Chondrocyte (in vitro differentiated cells): Measurements from ENCODE around the gene ABCC11. TPM values are rescaled to one million over a fixed set of nuclear protein-coding genes. Genes with fewer than 3 reads are reported as not detected.
A peak's percentile ranks its signal among the peaks of the same experiment; 100 is the strongest.

ENCODE experiments used
- DNase-seq: peaks from one replicate; pipeline ENCODE4 v3.0.0; 2021; ENCODE audit warnings: mixed read lengths, low spot score
- H3K27ac Mint-ChIP-seq: one replicate; pipeline ENCODE4 v1.8.0; 2021; ENCODE audit warnings: mild to moderate bottlenecking, moderate library complexity, mixed read lengths; ENCODE audit not compliant: unreplicated experiment
- H3K27me3 Mint-ChIP-seq: 2 replicates; pipeline ENCODE4 v1.8.0; 2021; ENCODE audit warnings: low read depth, mixed read lengths
- H3K36me3 Mint-ChIP-seq: 2 replicates; pipeline ENCODE4 v1.8.0; 2021; ENCODE audit warnings: low read depth, mixed read lengths
- H3K4me1 Mint-ChIP-seq: 2 replicates; pipeline ENCODE4 v1.8.0; 2021; ENCODE audit warnings: low read depth, mild to moderate bottlenecking, mixed read lengths
- H3K4me3 Mint-ChIP-seq: one replicate; pipeline ENCODE4 v1.8.0; 2021; ENCODE audit warnings: mild to moderate bottlenecking, moderate library complexity, mixed read lengths; ENCODE audit not compliant: unreplicated experiment
- H3K9me3 Mint-ChIP-seq: 2 replicates; pipeline ENCODE4 v1.8.0; 2021; ENCODE audit warnings: low read depth, mixed read lengths
- total RNA-seq: library from RNA; stranded (reverse); gene quantifications from 3 replicates; pipeline ENCODE4 v1.2.1, GENCODE V29; 2021
- TF ChIP-seq, protein P1 (sequence below): fragments of 200-600 bp; sonication (generic); IDR thresholded peaks from 2 replicates; pipeline ENCODE4 v1.5.0; 2021; ENCODE audit warnings: antibody characterized with exemption, mild to moderate bottlenecking, moderate library complexity

The ABCC11 gene
- total RNA-seq, 1 donor from 2014 or later = 0.32 TPM

DNA sequence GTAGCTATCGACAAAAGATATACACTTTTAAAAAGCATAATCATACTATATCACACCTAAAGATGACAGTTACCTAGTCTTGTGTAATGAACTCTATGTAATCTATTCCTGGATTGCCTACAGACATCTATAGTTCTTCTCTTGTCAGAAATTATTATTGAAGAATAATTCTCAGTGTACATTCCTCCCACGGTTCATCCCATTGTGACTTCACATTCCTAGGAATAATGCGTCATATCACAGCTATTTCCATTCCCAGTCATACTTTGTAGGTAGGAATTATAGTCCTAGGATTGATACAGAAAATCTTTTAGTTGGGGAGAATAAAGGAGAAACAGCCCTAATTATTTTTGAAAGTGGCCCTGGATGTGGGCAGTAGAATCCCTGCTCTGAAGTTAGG is 44.0 kb upstream of the ABCC11 start:
- no peak overlapping the region for H3K4me3 Mint-ChIP-seq
- H3K36me3 Mint-ChIP-seq = peaks cover 28% of the 10 kb centered on the region
- peak overlapping the region; percentile 32 for H3K27ac Mint-ChIP-seq
- H3K4me1 Mint-ChIP-seq = peaks cover 49% of the 10 kb centered on the region
- peaks cover 9% of the 10 kb centered on the region for H3K9me3 Mint-ChIP-seq
- no peak for DNase-seq
- H3K27me3 Mint-ChIP-seq = no peaks in the 10 kb centered on the region
- TF ChIP-seq, protein P1, sequence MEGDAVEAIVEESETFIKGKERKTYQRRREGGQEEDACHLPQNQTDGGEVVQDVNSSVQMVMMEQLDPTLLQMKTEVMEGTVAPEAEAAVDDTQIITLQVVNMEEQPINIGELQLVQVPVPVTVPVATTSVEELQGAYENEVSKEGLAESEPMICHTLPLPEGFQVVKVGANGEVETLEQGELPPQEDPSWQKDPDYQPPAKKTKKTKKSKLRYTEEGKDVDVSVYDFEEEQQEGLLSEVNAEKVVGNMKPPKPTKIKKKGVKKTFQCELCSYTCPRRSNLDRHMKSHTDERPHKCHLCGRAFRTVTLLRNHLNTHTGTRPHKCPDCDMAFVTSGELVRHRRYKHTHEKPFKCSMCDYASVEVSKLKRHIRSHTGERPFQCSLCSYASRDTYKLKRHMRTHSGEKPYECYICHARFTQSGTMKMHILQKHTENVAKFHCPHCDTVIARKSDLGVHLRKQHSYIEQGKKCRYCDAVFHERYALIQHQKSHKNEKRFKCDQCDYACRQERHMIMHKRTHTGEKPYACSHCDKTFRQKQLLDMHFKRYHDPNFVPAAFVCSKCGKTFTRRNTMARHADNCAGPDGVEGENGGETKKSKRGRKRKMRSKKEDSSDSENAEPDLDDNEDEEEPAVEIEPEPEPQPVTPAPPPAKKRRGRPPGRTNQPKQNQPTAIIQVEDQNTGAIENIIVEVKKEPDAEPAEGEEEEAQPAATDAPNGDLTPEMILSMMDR = no peak

DNA sequence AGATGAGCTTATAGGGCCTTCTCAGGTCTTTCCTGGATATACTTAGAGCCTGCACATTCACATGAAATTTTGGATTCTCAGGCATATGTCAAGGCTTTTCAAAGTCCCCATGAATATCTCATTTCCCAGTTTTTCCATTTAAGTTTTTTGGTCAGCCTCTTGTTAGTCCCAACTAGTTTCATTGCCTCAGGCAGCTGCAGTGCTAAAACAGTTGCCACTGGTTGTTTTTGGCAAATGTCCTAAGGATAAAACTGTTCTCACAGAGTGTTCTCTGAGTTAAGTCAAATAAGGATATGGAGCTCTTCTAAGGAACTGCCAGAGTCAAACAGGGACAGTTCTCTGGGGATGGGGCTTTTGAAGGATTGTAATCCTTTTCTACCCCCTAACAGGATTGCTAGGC is 39.9 kb upstream of the ABCC11 start:
- H3K4me1 Mint-ChIP-seq = peaks cover 39% of the 10 kb centered on the region
- no peak overlapping the region for H3K4me3 Mint-ChIP-seq
- DNase-seq = no peak
- peaks cover 39% of the 10 kb centered on the region for H3K36me3 Mint-ChIP-seq
- TF ChIP-seq, protein P1 = no peak
- peak overlapping the region; percentile 57 for H3K27ac Mint-ChIP-seq
- no peaks in the 10 kb centered on the region for H3K27me3 Mint-ChIP-seq
- H3K9me3 Mint-ChIP-seq = peaks cover 19% of the 10 kb centered on the region

DNA sequence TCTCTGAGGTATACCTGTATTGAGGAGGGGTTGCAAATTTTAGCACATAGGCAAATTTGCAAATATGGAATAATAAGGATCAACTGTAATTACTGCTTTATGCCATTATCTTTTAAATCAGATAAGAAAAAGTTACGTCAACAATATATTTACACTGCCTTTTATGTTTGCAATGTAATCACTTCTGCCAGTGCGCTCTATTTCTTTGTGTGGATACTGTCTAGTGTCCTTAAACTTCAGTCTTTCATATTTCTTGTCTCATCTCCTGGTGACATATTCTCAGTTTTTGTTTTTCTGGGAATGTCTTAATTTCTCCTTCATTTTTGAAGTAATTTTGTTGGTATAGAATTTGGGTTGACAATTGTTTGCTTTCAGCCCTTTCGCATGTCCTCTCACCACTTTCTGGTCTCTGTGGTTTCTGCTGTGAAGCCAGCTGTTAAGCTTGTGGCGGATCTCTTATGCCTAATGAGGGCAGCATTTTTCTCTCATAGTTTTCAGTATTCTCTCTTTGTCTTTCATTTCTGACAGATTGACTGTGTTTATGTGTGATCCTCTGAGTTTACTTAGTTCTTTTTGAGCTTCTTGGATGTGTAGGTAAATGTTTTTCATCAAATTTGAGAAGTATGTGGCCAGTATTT is 37.6 kb upstream of the ABCC11 start:
- Mint-ChIP-seq H3K27ac (no peak overlapping the region), H3K4me3 (no peak overlapping the region), H3K27me3 (no peaks in the 10 kb centered on the region), H3K36me3 (peaks cover 32% of the 10 kb centered on the region), H3K4me1 (peaks cover 23% of the 10 kb centered on the region), H3K9me3 (peaks cover 19% of the 10 kb centered on the region)
- no peak for DNase-seq
- TF ChIP-seq, protein P1 = no peak

DNA sequence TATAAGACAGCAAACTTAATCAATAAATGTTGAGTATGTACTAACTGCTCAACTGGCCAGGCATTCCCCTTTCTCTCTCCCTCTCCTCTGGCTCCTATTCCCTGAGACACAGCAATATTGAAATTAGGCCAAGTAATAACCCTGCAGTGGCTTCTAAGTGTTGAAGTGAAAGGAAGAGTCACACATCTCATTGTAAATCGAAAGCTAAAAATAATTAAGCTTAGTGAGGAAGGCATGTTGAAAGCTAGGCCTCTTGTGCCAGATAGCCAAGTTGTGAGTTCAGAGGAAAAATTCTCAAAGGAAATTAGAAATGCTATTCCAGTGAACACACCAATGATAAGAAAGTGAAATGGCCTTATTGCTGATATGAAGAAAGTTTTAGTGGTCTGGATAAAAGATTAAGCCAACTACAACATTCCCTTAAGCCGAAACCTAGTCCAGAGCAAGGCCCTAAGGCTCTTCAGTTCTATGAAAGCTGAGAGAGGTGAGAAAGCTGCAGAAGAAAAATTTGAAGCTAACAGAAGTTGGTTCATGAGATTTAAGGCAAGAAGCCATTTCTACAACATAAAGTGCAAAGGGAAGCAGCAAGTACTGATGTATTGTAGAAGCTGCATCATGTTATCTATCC is 35.4 kb upstream of the ABCC11 start:
- H3K27me3 Mint-ChIP-seq = no peaks in the 10 kb centered on the region
- peaks cover 19% of the 10 kb centered on the region for H3K9me3 Mint-ChIP-seq
- no peak for DNase-seq
- H3K36me3 Mint-ChIP-seq = peaks cover 38% of the 10 kb centered on the region
- H3K27ac Mint-ChIP-seq = peak overlapping the region; percentile 49
- TF ChIP-seq, protein P1 = no peak
- H3K4me1 Mint-ChIP-seq = peaks cover 31% of the 10 kb centered on the region
- no peak overlapping the region for H3K4me3 Mint-ChIP-seq

DNA sequence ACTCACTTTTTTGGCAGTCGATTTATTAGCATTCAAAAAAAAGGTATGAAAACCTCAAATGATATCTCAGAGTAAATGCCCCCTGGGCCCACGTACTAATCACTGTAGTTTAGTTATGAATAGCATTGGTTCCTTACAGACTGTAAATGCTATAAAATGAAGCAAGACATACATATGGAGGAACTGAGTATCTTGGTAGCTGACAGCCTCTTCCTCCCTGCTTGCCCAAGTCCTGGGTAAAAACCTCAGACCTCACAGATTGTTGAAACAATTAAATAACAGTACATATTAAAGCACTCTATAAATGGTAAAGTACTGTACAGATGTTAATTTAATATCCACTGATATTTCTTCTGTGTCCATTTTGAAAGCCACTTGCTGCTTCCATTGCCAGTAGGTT is 33.2 kb upstream of the ABCC11 start:
- no peak overlapping the region for H3K4me3 Mint-ChIP-seq
- no peaks in the 10 kb centered on the region for H3K27me3 Mint-ChIP-seq
- TF ChIP-seq, protein P1 = no peak
- H3K27ac Mint-ChIP-seq = no peak overlapping the region
- H3K9me3 Mint-ChIP-seq = peaks cover 6% of the 10 kb centered on the region
- H3K36me3 Mint-ChIP-seq = peaks cover 26% of the 10 kb centered on the region
- DNase-seq = no peak
- H3K4me1 Mint-ChIP-seq = peaks cover 29% of the 10 kb centered on the region
